Measurements from ENCODE around the gene ROPN1.

ROPN1 gene

DNA sequence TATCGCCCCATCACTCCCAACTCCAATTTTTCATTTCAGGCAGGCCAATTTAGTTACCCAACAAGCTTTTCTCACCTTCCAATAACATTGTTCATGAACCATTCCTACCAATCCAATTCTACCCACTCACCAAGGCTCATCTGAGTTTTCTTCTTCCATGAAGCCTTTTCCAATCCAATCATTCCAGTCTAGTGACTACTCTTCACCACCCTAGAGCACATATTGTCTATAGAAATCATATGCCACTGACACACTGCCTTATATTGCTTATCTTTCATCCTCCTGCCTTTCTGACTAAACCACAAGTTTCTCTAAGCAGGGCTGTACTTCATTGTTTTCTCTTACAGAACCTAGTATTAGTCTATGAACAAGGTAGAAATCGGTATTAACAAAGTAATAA lies 42.3 kb downstream of the ROPN1 start:
- no peak for DNase-seq (ENCODE audit: low read depth, low spot score)

DNA sequence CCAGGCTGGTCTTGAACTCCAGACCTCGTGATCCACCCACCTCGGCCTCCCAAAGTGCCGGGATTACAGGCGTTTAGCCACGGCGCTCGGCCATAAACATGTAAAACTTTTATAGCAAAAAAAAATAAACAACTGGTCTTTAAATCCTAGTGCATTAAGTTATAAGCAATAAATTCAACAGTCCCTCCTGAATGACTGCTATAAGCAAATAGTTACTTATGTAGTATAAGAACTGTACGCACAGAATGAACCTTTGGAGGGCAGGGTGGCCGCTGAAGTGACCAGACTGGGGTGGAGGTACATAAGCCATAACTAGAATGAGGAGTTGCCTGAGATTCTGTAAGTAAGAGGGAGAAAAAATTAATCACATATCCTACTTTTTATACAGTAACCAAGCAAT lies 43.5 kb downstream of the ROPN1 start:
- no peak for DNase-seq (ENCODE audit: low read depth, low spot score)

DNA sequence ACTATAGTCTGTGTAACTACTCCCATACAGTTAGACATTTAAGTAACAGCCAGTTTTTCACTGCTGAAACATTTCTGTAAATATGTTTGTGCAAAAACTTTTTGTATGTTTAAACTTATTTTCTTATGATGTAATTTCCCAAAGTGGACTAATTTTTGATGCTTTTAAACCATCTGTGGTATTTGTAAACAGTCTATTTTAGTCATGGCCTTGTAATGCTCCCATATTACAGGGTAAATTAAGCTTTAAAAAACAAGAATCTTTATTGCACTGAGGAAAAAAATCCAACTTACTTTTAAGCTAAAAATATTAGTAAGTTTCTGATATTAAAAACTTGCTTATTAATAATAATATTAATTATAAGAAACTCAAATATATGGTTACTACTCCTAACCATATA lies 44.4 kb downstream of the ROPN1 start:
- DNase-seq (ENCODE audit: low read depth, low spot score), result no peak

DNA sequence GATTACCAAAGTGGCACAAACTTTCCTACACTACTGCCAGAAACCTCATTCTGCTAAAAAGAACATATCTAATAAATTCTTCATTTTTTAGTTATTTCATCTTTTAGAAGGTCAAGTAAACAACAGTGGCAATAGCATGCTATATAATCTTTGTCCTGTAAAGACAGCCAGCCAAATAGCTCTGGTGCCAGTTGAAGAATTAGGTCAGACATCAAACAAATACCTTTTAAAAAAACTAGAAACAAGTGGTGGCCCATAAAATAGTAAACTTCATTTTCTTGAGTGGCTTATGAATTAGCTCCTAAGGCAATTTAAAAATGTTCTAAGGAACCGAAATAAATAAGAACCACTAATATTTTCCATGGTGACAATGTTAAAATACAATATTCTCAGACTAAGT lies 50.4 kb downstream of the ROPN1 start:
- no peak for DNase-seq (ENCODE audit: low read depth, low spot score)

GRCh38 chr3:123941121-123941520 lies 50.8 kb downstream of the ROPN1 start:
- no peak for DNase-seq (ENCODE audit: low read depth, low spot score)

DNA sequence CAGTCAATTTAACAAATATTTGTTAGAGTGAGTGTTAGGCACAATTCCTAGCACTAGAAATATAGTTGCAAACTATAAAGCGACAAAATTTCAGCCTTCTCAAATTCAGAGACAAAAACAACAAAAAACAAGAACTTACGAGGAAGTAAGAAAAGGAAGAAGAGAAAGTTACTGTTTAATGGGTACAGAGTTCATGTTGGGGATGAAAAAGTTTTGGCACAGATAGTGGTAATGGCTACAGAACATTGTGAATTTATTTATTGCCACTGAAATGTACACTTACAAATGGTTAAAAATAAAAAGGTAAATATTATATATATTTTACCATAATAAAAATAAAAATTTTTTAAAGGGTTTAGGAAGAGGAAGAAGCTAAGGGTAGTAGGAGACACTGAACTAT lies 52.2 kb downstream of the ROPN1 start:
- DNase-seq (ENCODE audit: low read depth, low spot score), result no peak

- DNase-seq (ENCODE audit: low read depth, low spot score), result no peak
Observed at GRCh38 chr3:123936400-123936799, 55.5 kb downstream of the ROPN1 start.

GRCh38 chr3:123935830-123936229 lies 56.1 kb downstream of the ROPN1 start:
- DNase-seq (ENCODE audit: low read depth, low spot score), result no peak

DNA sequence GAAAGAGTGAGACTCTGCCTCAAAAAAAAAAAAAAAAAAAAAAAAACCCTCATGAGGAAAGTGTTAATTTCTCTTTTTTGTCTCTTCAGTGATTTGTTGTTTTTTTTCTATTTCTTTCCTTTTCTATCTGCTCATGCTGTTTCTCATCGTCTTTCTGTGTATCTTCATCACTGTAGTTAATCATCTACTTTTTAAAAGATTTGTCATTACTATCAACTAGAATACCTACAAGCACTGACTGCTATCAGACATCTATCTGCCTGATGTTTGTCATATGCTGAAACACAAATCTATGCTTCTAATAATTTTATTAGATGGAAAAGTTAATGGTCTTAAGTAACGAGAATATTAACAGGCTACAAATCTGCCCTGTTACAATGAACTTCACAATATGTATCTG lies 57.7 kb downstream of the ROPN1 start:
- DNase-seq (ENCODE audit: low read depth, low spot score), result no peak

DNA sequence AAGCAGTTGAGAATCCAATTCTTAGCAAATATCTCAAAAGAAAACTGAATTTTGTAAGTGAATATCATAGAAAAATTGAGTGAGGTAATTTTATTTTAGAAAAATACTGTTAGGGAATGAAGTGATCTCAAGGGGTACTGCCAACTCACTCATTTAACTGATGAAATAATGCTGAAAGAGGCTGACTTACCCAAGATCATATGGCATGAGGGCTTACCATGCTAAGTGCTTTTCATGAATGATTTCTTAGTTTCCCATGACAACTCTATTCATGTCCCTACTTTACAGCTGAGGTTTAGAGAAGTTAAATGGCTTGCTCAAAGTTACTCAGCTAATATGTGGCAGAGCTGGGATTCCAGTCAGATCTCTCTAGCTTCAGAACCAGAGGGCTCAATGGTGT lies 61.5 kb downstream of the ROPN1 start:
- no peak for DNase-seq (ENCODE audit: low read depth, low spot score)

GRCh38 chr3:123929325-123929724 lies 62.6 kb downstream of the ROPN1 start:
- no peak for DNase-seq (ENCODE audit: low read depth, low spot score)

GRCh38 chr3:123926396-123926795 lies 65.5 kb downstream of the ROPN1 start:
- DNase-seq (ENCODE audit: low read depth, low spot score), result no peak

GRCh38 chr3:123920868-123921267 lies 71.1 kb downstream of the ROPN1 start:
- DNase-seq (ENCODE audit: low read depth, low spot score), result no peak

DNA sequence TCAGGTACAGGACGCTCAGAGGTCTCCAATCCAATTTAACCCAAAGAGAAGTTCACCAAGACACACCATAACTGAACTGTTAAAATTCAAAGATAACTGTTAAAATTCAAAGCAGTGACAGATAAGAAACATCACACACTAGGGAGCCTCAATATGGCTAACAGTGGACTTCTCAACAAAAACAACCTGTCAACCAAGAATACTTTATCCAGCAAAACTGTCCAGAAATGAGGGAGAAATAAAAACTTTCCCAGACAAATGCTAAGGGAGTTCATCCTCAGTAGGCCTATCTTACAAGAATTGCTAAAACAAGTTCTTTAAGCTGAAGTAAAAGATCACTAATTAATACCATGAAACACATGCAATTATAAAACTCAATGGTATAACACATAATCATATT lies 71.5 kb downstream of the ROPN1 start:
- no peak for DNase-seq (ENCODE audit: low read depth, low spot score)

DNA sequence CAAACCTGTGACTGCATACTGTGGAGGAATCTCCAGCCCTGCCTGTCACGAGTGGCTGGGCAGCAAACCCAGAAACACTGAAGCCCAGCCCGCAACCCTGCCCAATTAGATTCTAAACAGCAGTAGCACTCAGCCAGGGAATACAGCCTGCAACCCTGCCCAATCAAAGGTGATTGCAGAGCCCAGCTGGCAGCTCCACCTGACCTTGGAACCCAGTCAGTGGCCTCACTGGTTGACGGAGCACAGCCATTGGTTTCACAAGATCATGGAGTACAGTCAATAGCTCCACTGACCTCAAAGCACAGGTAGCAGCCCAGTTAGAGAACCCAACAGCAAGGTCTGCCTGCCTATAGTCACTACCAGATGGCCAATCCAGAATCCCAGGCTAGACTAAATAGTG lies 72.6 kb downstream of the ROPN1 start:
- no peak for DNase-seq (ENCODE audit: low read depth, low spot score)

All from activated CD4-positive, CD25-positive, alpha-beta regulatory T cell treated with anti-CD3 and anti-CD28 coated beads, Interleukin-2, amount 50 U/mL, for 16 hours (primary cell).